ENCODE measurements around the gene TOP1. TPM values are rescaled to one million over a fixed set of nuclear protein-coding genes. Genes with fewer than 3 reads are reported as not detected.

TOP1 gene
- total RNA-seq, 1 experiment from 2014 or later: 29.1 TPM

GRCh38 chr20:41165001-41165882 lies 136.6 kb downstream of the TOP1 start:
- no peak for ATAC-seq
- TF ChIP-seq CTCF (conservative IDR thresholded peaks at IDR 0.05; ENCODE audit: low read depth, low read length): no peak
- TF ChIP-seq EZH2phosphoT487 (IDR thresholded peaks at IDR 0.05; ENCODE audit: borderline replicate concordance, low read length): no peak
- TF ChIP-seq EZH2 (IDR thresholded peaks at IDR 0.05; ENCODE audit: low read length, unreplicated experiment): no peak
- TSS peak; percentile 35 for BruUV-seq (replicated peaks)
- H3K79me2 ChIP-seq (ENCODE audit: low read length): no peaks in the 10 kb centered on the region
- H3K4me3 ChIP-seq (ENCODE audit: low read length): no peak overlapping the region
- H3K4me2 ChIP-seq (ENCODE audit: low read length): no peak overlapping the region
- no peak overlapping the region for H3K27ac ChIP-seq (ENCODE audit: low read length)
- H3K9ac ChIP-seq (ENCODE audit: low read length): no peak overlapping the region
- POLR2A ChIA-PET (ENCODE audit: unreplicated experiment): no interaction called here
- peaks cover 47% of the 10 kb centered on the region for H3K36me3 ChIP-seq (ENCODE audit: low read depth, low read length)
- no peaks in the 10 kb centered on the region for H3K9me2 ChIP-seq (replicated peaks; ENCODE audit: low read length)
- CTCF ChIA-PET: no interaction called here
- no peaks in the 10 kb centered on the region for H3K9me3 ChIP-seq (ENCODE audit: low read length)
- H3K27me3 ChIP-seq (ENCODE audit: low read length): no peaks in the 10 kb centered on the region
- no peak for DNase-seq
- intact Hi-C loops (cut with micrococcal nuclease): no loop called here
- H3K4me1 ChIP-seq (ENCODE audit: insufficient read depth, low read length): peaks cover 8% of the 10 kb centered on the region
- no peak overlapping the region for H2AFZ ChIP-seq (ENCODE audit: low read length)
- H3F3A ChIP-seq (ENCODE audit: low read length, unreplicated experiment): no peaks in the 10 kb centered on the region
- no peaks in the 10 kb centered on the region for H4K20me1 ChIP-seq (ENCODE audit: low read length)

- H2AFZ ChIP-seq (ENCODE audit: low read length): no peak overlapping the region
- BruUV-seq (replicated peaks): no TSS peak
- no peaks in the 10 kb centered on the region for H4K20me1 ChIP-seq (ENCODE audit: low read length)
- H3K4me2 ChIP-seq (ENCODE audit: low read length): no peak overlapping the region
- CTCF ChIA-PET: no interaction called here
- DNase-seq (no peak), ATAC-seq (no peak)
- no peak for TF ChIP-seq EZH2 (IDR thresholded peaks at IDR 0.05; ENCODE audit: low read length, unreplicated experiment)
- no peak for TF ChIP-seq CTCF (conservative IDR thresholded peaks at IDR 0.05; ENCODE audit: low read depth, low read length)
- TF ChIP-seq EZH2phosphoT487 (IDR thresholded peaks at IDR 0.05; ENCODE audit: borderline replicate concordance, low read length): no peak
- H3K79me2 ChIP-seq (ENCODE audit: low read length): no peaks in the 10 kb centered on the region
- H3K27ac ChIP-seq (ENCODE audit: low read length): no peak overlapping the region
- no peaks in the 10 kb centered on the region for H3F3A ChIP-seq (ENCODE audit: low read length, unreplicated experiment)
- H3K9me2 ChIP-seq (replicated peaks; ENCODE audit: low read length): no peaks in the 10 kb centered on the region
- no peak overlapping the region for H3K4me3 ChIP-seq (ENCODE audit: low read length)
- POLR2A ChIA-PET (ENCODE audit: unreplicated experiment): no interaction called here
- H3K4me1 ChIP-seq (ENCODE audit: insufficient read depth, low read length): peaks cover 8% of the 10 kb centered on the region
- H3K27me3 ChIP-seq (ENCODE audit: low read length): no peaks in the 10 kb centered on the region
- intact Hi-C loops (cut with micrococcal nuclease): no loop called here
- H3K9ac ChIP-seq (ENCODE audit: low read length): no peak overlapping the region
- no peaks in the 10 kb centered on the region for H3K9me3 ChIP-seq (ENCODE audit: low read length)
- H3K36me3 ChIP-seq (ENCODE audit: low read depth, low read length): peaks cover 47% of the 10 kb centered on the region
Observed at GRCh38 chr20:41166201-41167117, 137.8 kb downstream of the TOP1 start.

Data from PC-3 (cell line).